Gastrocnemius medialis (tissue), 4 donors: ENCODE measurements around the gene ATE1.

Experiments
- POLR2A ChIP-seq, 2 donors: fragments of 450-650 bp; IDR thresholded peaks; one replicate each; pipeline ENCODE4 v1.6.1; 2017; ENCODE audit warnings: antibody characterized with exemption in 2 of 2, mild to moderate bottlenecking in 2 of 2, moderate library complexity in 2 of 2
- TF ChIP-seq, protein P1 (sequence below), 5 experiments: fragments of 450-650 bp in 3 of 5; fragments of 200-600 bp in 2 of 5; sonication (generic) in 2 of 5; IDR thresholded peaks in 4 of 5; conservative IDR thresholded peaks in 1 of 5; 1 replicate in 4 of 5; 2 replicates in 1 of 5; pipeline ENCODE4 v1.5.1; 2016 to 2019; ENCODE audit warnings: antibody characterized with exemption in 5 of 5, mild to moderate bottlenecking in 3 of 5, moderate library complexity in 3 of 5

DNA sequence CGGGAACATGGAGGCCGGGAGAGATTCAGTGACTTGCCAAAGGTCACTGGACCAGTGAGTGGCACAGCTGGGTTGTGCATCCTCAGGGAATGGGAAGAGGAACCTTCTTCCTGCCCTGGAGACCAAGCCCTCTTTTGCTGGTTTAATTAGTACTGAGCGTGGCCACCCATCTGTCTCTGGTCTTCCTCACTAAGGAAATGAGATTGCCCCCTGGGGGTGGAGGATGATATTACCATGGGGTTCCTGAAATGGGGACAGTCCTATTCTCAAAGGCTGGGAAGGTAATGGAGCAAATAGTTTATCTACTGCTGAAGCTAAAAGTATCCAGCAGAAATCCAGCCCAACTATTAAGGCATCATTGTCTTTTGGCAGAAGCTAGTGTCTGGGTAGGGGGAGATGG is 231.0 kb downstream of the ATE1 start:
- TF ChIP-seq, protein P1, sequence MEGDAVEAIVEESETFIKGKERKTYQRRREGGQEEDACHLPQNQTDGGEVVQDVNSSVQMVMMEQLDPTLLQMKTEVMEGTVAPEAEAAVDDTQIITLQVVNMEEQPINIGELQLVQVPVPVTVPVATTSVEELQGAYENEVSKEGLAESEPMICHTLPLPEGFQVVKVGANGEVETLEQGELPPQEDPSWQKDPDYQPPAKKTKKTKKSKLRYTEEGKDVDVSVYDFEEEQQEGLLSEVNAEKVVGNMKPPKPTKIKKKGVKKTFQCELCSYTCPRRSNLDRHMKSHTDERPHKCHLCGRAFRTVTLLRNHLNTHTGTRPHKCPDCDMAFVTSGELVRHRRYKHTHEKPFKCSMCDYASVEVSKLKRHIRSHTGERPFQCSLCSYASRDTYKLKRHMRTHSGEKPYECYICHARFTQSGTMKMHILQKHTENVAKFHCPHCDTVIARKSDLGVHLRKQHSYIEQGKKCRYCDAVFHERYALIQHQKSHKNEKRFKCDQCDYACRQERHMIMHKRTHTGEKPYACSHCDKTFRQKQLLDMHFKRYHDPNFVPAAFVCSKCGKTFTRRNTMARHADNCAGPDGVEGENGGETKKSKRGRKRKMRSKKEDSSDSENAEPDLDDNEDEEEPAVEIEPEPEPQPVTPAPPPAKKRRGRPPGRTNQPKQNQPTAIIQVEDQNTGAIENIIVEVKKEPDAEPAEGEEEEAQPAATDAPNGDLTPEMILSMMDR (IDR thresholded peaks at IDR 0.05 in 4 of 5, conservative IDR thresholded peaks at IDR 0.05 in 1 of 5) = peak in 1 of 5 experiments; percentile 19
- no peak for TF ChIP-seq POLR2A (IDR thresholded peaks at IDR 0.05)
